Measurements from ENCODE around the gene GPR107.

- TF ChIP-seq POLR2A (IDR thresholded peaks at IDR 0.05) (no peak), CTCF (IDR thresholded peaks at IDR 0.05) (no peak), EP300 (IDR thresholded peaks at IDR 0.05) (no peak)
Observed at GRCh38 chr9:130027533-130028365, 26.0 kb upstream of the GPR107 start.
